HepG2 (cell line): Measurements from ENCODE around the gene SPATA7. TPM values are rescaled to one million over a fixed set of nuclear protein-coding genes. Genes with fewer than 3 reads are reported as not detected.
A peak's percentile ranks its signal among the peaks of the same experiment; 100 is the strongest.

Source experiments
- CENPX ChIP-seq: sonication (generic); formaldehyde crosslinking; IDR thresholded peaks from 2 replicates; pipeline ENCODE4 v1.9.0; 2021; ENCODE audit warnings: mild to moderate bottlenecking, missing genetic modification reagents, moderate library complexity
- CHD4 ChIP-seq: fragments of 200-600 bp; sonication (generic); IDR thresholded peaks from 2 replicates; pipeline ENCODE4 v1.7.0; 2017; ENCODE audit warnings: mild to moderate bottlenecking, low read length, borderline replicate concordance
- CREB1 ChIP-seq, 2 experiments: fragments of 450-650 bp in 1 of 2; IDR thresholded peaks; 2 replicates each; pipeline ENCODE4 v1.6.1; 2016 to 2017; ENCODE audit warnings: control low read depth in 1 of 2, mild to moderate bottlenecking in 1 of 2, missing compliant biosample characterization in 1 of 2, missing genetic modification characterization in 1 of 2
- ELF3 ChIP-seq: IDR thresholded peaks from 2 replicates; pipeline ENCODE4 v1.6.1; 2016; ENCODE audit warnings: missing genetic modification reagents, missing compliant biosample characterization
- FOXA1 ChIP-seq, 2 experiments: fragments of 450-650 bp in 1 of 2; sonication (generic) in 1 of 2; formaldehyde crosslinking in 1 of 2; IDR thresholded peaks; 2 replicates each; pipeline versions ENCODE4 v1.4.0 to v1.6.1; 2016 to 2020; ENCODE audit warnings: missing genetic modification reagents in 1 of 2
- FOXJ3 ChIP-seq: sonication (generic); formaldehyde crosslinking; IDR thresholded peaks from 2 replicates; pipeline ENCODE4 v1.4.0; 2020; ENCODE audit warnings: missing genetic modification reagents, mild to moderate bottlenecking, borderline replicate concordance
- FOXK1 ChIP-seq: sonication (generic); formaldehyde crosslinking; IDR thresholded peaks from 2 replicates; pipeline ENCODE4 v1.4.0; 2020; ENCODE audit warnings: low read depth, missing genetic modification reagents, borderline replicate concordance
- FOXM1 ChIP-seq: sonication (generic); formaldehyde crosslinking; IDR thresholded peaks from 2 replicates; pipeline ENCODE4 v1.5.0; 2020; ENCODE audit warnings: missing genetic modification reagents
- HCFC1 ChIP-seq: fragments of 150-350 bp; IDR thresholded peaks from 2 replicates; pipeline ENCODE4 v1.6.1; 2014; ENCODE audit warnings: low read depth, low read length
- JUND ChIP-seq: sonication (generic); formaldehyde crosslinking; IDR thresholded peaks from 2 replicates; pipeline ENCODE4 v1.8.0; 2022; ENCODE audit warnings: mild to moderate bottlenecking, missing genetic modification reagents
- KAT2B ChIP-seq: fragments of 150-350 bp; IDR thresholded peaks from 2 replicates; pipeline ENCODE4 v1.6.1; 2014; ENCODE audit warnings: low read depth, low read length, borderline replicate concordance
- KLF15 ChIP-seq: sonication (generic); formaldehyde crosslinking; IDR thresholded peaks from 2 replicates; pipeline ENCODE4 v1.8.1; 2023; ENCODE audit warnings: borderline replicate concordance, mild to moderate bottlenecking, inconsistent platforms, missing genetic modification reagents, mixed read lengths
- MXI1 ChIP-seq: IDR thresholded peaks from 3 replicates; pipeline ENCODE4 v1.6.1; 2012; ENCODE audit warnings: low read depth, low read length, inconsistent platforms, borderline replicate concordance
- MYNN ChIP-seq: sonication (generic); formaldehyde crosslinking; IDR thresholded peaks from 2 replicates; pipeline ENCODE4 v1.4.0; 2020; ENCODE audit warnings: mild to moderate bottlenecking, low read depth, missing genetic modification reagents
- RARA ChIP-seq: IDR thresholded peaks from 2 replicates; pipeline ENCODE4 v1.6.1; 2016; ENCODE audit warnings: missing genetic modification reagents, missing compliant biosample characterization
- RFX5 ChIP-seq: IDR thresholded peaks from 2 replicates; pipeline ENCODE4 v1.6.1; 2011; ENCODE audit warnings: low read depth, low read length, improper control_type of control experiment
- RXRA ChIP-seq: sonication (generic); formaldehyde crosslinking; IDR thresholded peaks from 2 replicates; pipeline ENCODE4 v1.5.1; 2020; ENCODE audit warnings: missing genetic modification reagents
- SKI ChIP-seq: fragments of 450-650 bp; IDR thresholded peaks from one replicate; pipeline ENCODE4 v1.6.1; 2018; ENCODE audit warnings: mild to moderate bottlenecking; ENCODE audit not compliant: partially characterized antibody
- TGIF2 ChIP-seq: IDR thresholded peaks from 2 replicates; pipeline ENCODE4 v1.6.1; 2016; ENCODE audit warnings: control low read depth, missing compliant biosample characterization
- ZIK1 ChIP-seq: sonication (generic); formaldehyde crosslinking; IDR thresholded peaks from 2 replicates; pipeline ENCODE4 v1.5.0; 2020; ENCODE audit warnings: mild to moderate bottlenecking, low read depth, missing genetic modification reagents, borderline replicate concordance
- ZNF326 ChIP-seq: sonication (generic); formaldehyde crosslinking; IDR thresholded peaks from 2 replicates; pipeline ENCODE4 v1.4.0; 2020; ENCODE audit warnings: missing genetic modification reagents, borderline replicate concordance
- ZNF337 ChIP-seq: sonication (generic); formaldehyde crosslinking; IDR thresholded peaks from 2 replicates; pipeline ENCODE4 v1.5.1; 2020; ENCODE audit warnings: missing genetic modification reagents, low read depth, mild to moderate bottlenecking, borderline replicate concordance
- ZNF512B ChIP-seq: sonication (generic); formaldehyde crosslinking; IDR thresholded peaks from 2 replicates; pipeline ENCODE4 v1.5.1; 2020; ENCODE audit warnings: missing genetic modification reagents, mild to moderate bottlenecking, borderline replicate concordance
- ZNF782 ChIP-seq: sonication (generic); formaldehyde crosslinking; IDR thresholded peaks from 2 replicates; pipeline ENCODE4 v1.4.0; 2020; ENCODE audit warnings: missing genetic modification reagents, mild to moderate bottlenecking, borderline replicate concordance
- ZNF839 ChIP-seq: sonication (generic); formaldehyde crosslinking; IDR thresholded peaks from 2 replicates; pipeline ENCODE4 v1.4.0; 2020; ENCODE audit warnings: missing genetic modification reagents, mild to moderate bottlenecking, borderline replicate concordance
- polyA plus RNA-seq, 8 experiments: library from polyadenylated mRNA; depleted of rRNA in 3 of 8; stranded (reverse) in 7 of 8; unstranded in 1 of 8; fragments of >200 nt; fragmentation: Illumina TruSeq in 4 of 8; extraction: Trizol in 4 of 8; gene quantifications; 2 replicates each; pipeline versions ENCODE4 v1.2.1 to v1.2.3, GENCODE V29; 2011 to 2016; ENCODE audit warnings: low read depth in 4 of 8, missing spikeins in 1 of 8, mixed read lengths in 1 of 8; ENCODE audit not compliant: insufficient read depth in 1 of 8
- total RNA-seq, 5 experiments: library from RNA; depleted of rRNA; stranded (reverse); fragments of >200 nt; fragmentation: Illumina TruSeq; extraction: Trizol; gene quantifications; 2 replicates each; pipeline ENCODE4 v1.2.3, GENCODE V29; 2016; ENCODE audit warnings: low read depth in 1 of 5
- TF ChIP-seq, protein P1 (sequence below): sonication (generic); formaldehyde crosslinking; IDR thresholded peaks from 2 replicates; pipeline ENCODE4 v1.8.1; 2023; ENCODE audit warnings: mild to moderate bottlenecking, inconsistent platforms, moderate library complexity, missing genetic modification reagents, borderline replicate concordance

Gene SPATA7
- total and polyA plus RNA-seq, 2 of the 13 experiments (the other 11 are each of a cell fraction or from before 2014, with no cell fraction given), result 3.6 to 5.5 TPM

DNA sequence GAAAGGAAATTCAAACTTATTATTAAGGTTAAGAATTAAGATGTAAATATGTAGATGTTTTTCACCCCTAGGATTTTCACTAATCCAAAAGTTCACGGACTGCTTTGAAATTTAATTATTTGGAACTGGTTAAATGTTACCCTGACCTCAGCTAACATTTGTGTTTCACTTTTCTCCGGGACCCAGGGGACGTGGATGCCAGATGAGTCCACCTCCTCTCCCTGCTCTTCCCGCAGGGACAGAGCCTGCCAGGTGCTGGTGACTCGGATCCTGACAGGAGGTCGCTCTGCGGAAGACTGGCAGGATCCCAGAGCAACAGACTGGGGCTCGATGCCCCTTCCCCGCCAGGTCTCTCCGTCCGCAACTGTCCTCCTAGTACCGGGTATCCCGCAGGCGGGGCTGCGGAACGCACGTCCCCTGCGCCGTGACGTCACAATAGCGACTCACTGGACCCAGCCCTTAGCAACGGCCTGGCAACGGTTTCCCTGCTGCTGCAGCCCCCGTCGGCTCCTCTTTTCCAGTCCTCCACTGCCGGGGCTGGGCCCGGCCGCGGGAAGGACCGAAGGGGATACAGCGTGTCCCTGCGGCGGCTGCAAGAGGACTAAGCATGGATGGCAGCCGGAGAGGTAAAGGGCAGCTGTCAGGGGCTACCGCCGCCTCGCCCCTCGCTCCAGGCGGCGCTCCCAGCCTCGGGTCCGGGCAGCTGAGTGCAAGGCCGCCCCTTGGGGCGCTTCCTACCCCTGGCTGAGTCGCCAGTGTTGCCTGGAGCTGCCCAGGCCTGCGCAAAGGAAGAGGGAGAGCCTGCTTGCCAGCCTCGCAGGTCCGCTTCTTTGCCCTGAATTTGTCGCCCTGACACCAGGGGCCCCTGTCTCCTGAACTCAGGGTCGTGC, at the start of gene SPATA7 (continued):
- TF ChIP-seq ZNF782 (CRISPR knock-in tag) (no peak), FOXK1 (CRISPR knock-in tag) (no peak; the same call in 1 of the 2 replicates), MXI1 (peak; percentile 58; the same call in 1 of the 3 replicates), FOXA1 (IDR thresholded peaks at IDR 0.05) (no peak), FOXA1 (CRISPR knock-in tag; IDR thresholded peaks at IDR 0.05) (no peak), KLF15 (CRISPR knock-in tag) (no peak), HCFC1 (0 out of 2 replicates have a peak, but pooled peaks have one; percentile 11), FOXJ3 (CRISPR knock-in tag) (no peak), RXRA (CRISPR knock-in tag) (peak; percentile 18; the same call in 1 of the 2 replicates), KAT2B (no peak), CHD4 (no peak), ELF3 (peak; percentile 34; the same call in 1 of the 2 replicates), JUND (CRISPR knock-in tag) (no peak), ZNF326 (CRISPR knock-in tag) (no peak), FOXM1 (no peak), SKI (peak; percentile 16), RFX5 (peak; percentile 91), RARA (no peak), MYNN (no peak), CREB1 (IDR thresholded peaks at IDR 0.05) (peak; percentile 100), CREB1 (CRISPR knock-in tag; IDR thresholded peaks at IDR 0.05) (peak; percentile 97), ZNF512B (CRISPR knock-in tag) (no peak), CENPX (CRISPR knock-in tag) (no peak), ZIK1 (CRISPR knock-in tag) (peak; percentile 50; the same call in 1 of the 2 replicates), ZNF839 (0 out of 2 replicates have a peak, but pooled peaks have one; percentile 7), TGIF2 (CRISPR knock-in tag) (no peak), ZNF337 (CRISPR knock-in tag) (no peak)
- TF ChIP-seq, protein P1, sequence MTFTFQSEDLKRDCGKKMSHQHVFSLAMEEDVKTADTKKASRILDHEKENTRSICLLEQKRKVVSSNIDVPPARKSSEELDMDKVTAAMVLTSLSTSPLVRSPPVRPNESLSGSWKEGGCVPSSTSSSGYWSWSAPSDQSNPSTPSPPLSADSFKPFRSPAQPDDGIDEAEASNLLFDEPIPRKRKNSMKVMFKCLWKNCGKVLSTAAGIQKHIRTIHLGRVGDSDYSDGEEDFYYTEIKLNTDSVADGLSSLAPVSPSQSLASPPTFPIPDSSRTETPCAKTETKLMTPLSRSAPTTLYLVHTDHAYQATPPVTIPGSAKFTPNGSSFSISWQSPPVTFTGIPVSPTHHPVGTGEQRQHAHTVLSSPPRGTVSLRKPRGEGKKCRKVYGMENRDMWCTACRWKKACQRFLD (CRISPR knock-in tag), result no peak
